GM23338 (cell line): ENCODE results near the gene CHD9. TPM values are rescaled to one million over a fixed set of nuclear protein-coding genes. Genes with fewer than 3 reads are reported as not detected.

Experiments
- ATAC-seq: fragments of 200-7000 bp; cut with Tn5 transposase; 3 replicates; pipeline ENCODE4 v1.9.1; 2020
- DNase-seq: peaks from one replicate; pipeline ENCODE4 v3.0.0-alpha.2; 2015; ENCODE audit warnings: low spot score
- H2AFZ ChIP-seq: fragments of 200-600 bp; sonication (generic); 2 replicates; pipeline ENCODE4 v1.8.0; 2016; ENCODE audit warnings: antibody characterized with exemption, mild to moderate bottlenecking, moderate library complexity
- H3F3A ChIP-seq: fragments of 200-600 bp; sonication (generic); replicated peaks from 2 replicates; pipeline ENCODE4 v1.8.0; 2017; ENCODE audit warnings: antibody characterized with exemption, mixed run types, low read depth
- H3K27ac ChIP-seq: fragments of 200-600 bp; sonication (generic); 2 replicates; pipeline ENCODE4 v1.6.1; 2016; ENCODE audit warnings: low read depth
- H3K27me3 ChIP-seq: fragments of 200-600 bp; sonication (generic); 2 replicates; pipeline ENCODE4 v1.8.0; 2016; ENCODE audit warnings: mild to moderate bottlenecking, mixed run types, moderate library complexity; ENCODE audit not compliant: insufficient read depth
- H3K36me3 ChIP-seq: fragments of 200-600 bp; sonication (generic); 2 replicates; pipeline ENCODE4 v1.8.0; 2016; ENCODE audit warnings: mild to moderate bottlenecking; ENCODE audit not compliant: insufficient read depth
- H3K4me1 ChIP-seq: fragments of 200-600 bp; sonication (generic); 2 replicates; pipeline ENCODE4 v1.8.0; 2016; ENCODE audit warnings: mild to moderate bottlenecking, moderate library complexity; ENCODE audit not compliant: insufficient read depth
- H3K4me2 ChIP-seq: fragments of 200-600 bp; sonication (generic); 2 replicates; pipeline ENCODE4 v1.7.1; 2017; ENCODE audit warnings: mixed run types
- H3K4me3 ChIP-seq: fragments of 200-600 bp; sonication (generic); 2 replicates; pipeline ENCODE4 v1.6.1; 2016; ENCODE audit warnings: mixed run types
- H3K79me2 ChIP-seq: fragments of 200-600 bp; sonication (generic); replicated peaks from 2 replicates; pipeline ENCODE4 v1.8.0; 2017; ENCODE audit warnings: mild to moderate bottlenecking; ENCODE audit not compliant: insufficient read depth
- H3K9me2 ChIP-seq: fragments of 200-600 bp; sonication (generic); 2 replicates; pipeline ENCODE4 v1.8.0; 2017; ENCODE audit not compliant: insufficient read depth
- H4K20me1 ChIP-seq: fragments of 200-600 bp; sonication (generic); replicated peaks from 2 replicates; pipeline ENCODE4 v1.8.0; 2017; ENCODE audit warnings: mild to moderate bottlenecking; ENCODE audit not compliant: insufficient read depth
- H3K27ac Mint-ChIP-seq: 2 replicates; pipeline ENCODE4 v1.8.0; 2020; ENCODE audit warnings: inconsistent platforms, mild to moderate bottlenecking, moderate library complexity, mixed read lengths
- H3K27me3 Mint-ChIP-seq: 3 replicates; pipeline ENCODE4 v1.8.0; 2022; ENCODE audit warnings: low read depth, mild to moderate bottlenecking, moderate library complexity, mixed read lengths, inconsistent platforms; ENCODE audit not compliant: insufficient read depth, poor library complexity
- H3K36me3 Mint-ChIP-seq: 3 replicates; pipeline ENCODE4 v1.8.0; 2021; ENCODE audit warnings: low read depth, mild to moderate bottlenecking, inconsistent platforms, moderate library complexity, mixed read lengths
- H3K4me1 Mint-ChIP-seq: 3 replicates; pipeline ENCODE4 v1.8.0; 2020; ENCODE audit warnings: mild to moderate bottlenecking, inconsistent platforms, mixed read lengths
- H3K4me3 Mint-ChIP-seq: 3 replicates; pipeline ENCODE4 v1.8.0; 2021; ENCODE audit warnings: moderate library complexity, mild to moderate bottlenecking, inconsistent platforms, mixed read lengths
- H3K9me3 Mint-ChIP-seq: 3 replicates; pipeline ENCODE4 v1.8.0; 2020; ENCODE audit warnings: moderate library complexity, mild to moderate bottlenecking, inconsistent platforms, mixed read lengths
- CREB1 ChIP-seq: fragments of 250-450 bp; sonication (Bioruptor Pico); IDR thresholded peaks from 2 replicates; pipeline ENCODE4 v1.5.0; 2020; ENCODE audit warnings: low read depth, mild to moderate bottlenecking, moderate library complexity
- EZH2 ChIP-seq: fragments of 200-600 bp; sonication (generic); IDR thresholded peaks from one replicate; pipeline ENCODE4 v1.8.0; 2017; ENCODE audit warnings: antibody characterized with exemption, mild to moderate bottlenecking, low read depth; ENCODE audit not compliant: unreplicated experiment
- EZH2phosphoT487 ChIP-seq: fragments of 200-600 bp; sonication (generic); IDR thresholded peaks from one replicate; pipeline ENCODE4 v1.8.1; 2018; ENCODE audit warnings: antibody characterized with exemption; ENCODE audit not compliant: unreplicated experiment
- JUNB ChIP-seq: IDR thresholded peaks from one replicate; pipeline ENCODE4 v1.6.1; 2016; ENCODE audit warnings: antibody characterized with exemption; ENCODE audit not compliant: unreplicated experiment
- NANOG ChIP-seq: IDR thresholded peaks from 2 replicates; pipeline ENCODE4 v1.6.1; 2016; ENCODE audit warnings: antibody characterized with exemption, borderline replicate concordance
- POLR2AphosphoS5 ChIP-seq: IDR thresholded peaks from 2 replicates; pipeline ENCODE4 v1.6.1; 2016; ENCODE audit warnings: antibody characterized with exemption, low read depth
- STAT1 ChIP-seq: IDR thresholded peaks from one replicate; pipeline ENCODE4 v1.6.1; 2016; ENCODE audit warnings: antibody characterized with exemption; ENCODE audit not compliant: unreplicated experiment
- ZNF114 ChIP-seq: fragments of 250-450 bp; sonication (Bioruptor Pico); IDR thresholded peaks from 2 replicates; pipeline ENCODE4 v1.5.0; 2020; ENCODE audit warnings: mild to moderate bottlenecking, moderate library complexity
- ZNF331 ChIP-seq: fragments of 250-450 bp; sonication (Bioruptor Pico); IDR thresholded peaks from 2 replicates; pipeline ENCODE4 v1.5.0; 2020; ENCODE audit warnings: low read depth, mild to moderate bottlenecking, moderate library complexity
- polyA plus RNA-seq: library from polyadenylated mRNA; unstranded; fragments of >200 nt; fragmentation: Nextera tagmentation; extraction: Ambion mirVana; gene quantifications from 2 replicates; pipeline ENCODE4 v1.2.1, GENCODE V29; 2016
- total RNA-seq: library from RNA; depleted of rRNA; stranded (reverse); fragments of >200 nt; shearing (Covaris generic); gene quantifications from 2 replicates; pipeline ENCODE4 v1.2.3, GENCODE V29; 2014
- TF ChIP-seq, protein P1 (sequence below): IDR thresholded peaks from 2 replicates; pipeline ENCODE4 v1.6.1; 2016; ENCODE audit warnings: antibody characterized with exemption
- TF ChIP-seq, protein P2 (sequence below), 2 experiments: fragments of 200-600 bp in 1 of 2; sonication (generic) in 1 of 2; conservative IDR thresholded peaks; 2 replicates each; pipeline versions ENCODE4 v1.5.1 to v1.6.1; 2016 to 2017; ENCODE audit warnings: antibody characterized with exemption in 2 of 2, low read depth in 2 of 2, mild to moderate bottlenecking in 2 of 2, moderate library complexity in 1 of 2
- TF ChIP-seq, protein P3 (sequence below): fragments of 250-450 bp; sonication (Bioruptor Pico); IDR thresholded peaks from 2 replicates; pipeline ENCODE4 v1.5.0; 2020; ENCODE audit warnings: mild to moderate bottlenecking, moderate library complexity
- TF ChIP-seq, protein P4 (sequence below): IDR thresholded peaks from one replicate; pipeline ENCODE4 v1.6.1; 2018; ENCODE audit warnings: antibody characterized with exemption; ENCODE audit not compliant: unreplicated experiment

CHD9 gene
- total and polyA plus RNA-seq, 2 experiments from 2014 or later = 18.8 to 46.6 TPM

DNA sequence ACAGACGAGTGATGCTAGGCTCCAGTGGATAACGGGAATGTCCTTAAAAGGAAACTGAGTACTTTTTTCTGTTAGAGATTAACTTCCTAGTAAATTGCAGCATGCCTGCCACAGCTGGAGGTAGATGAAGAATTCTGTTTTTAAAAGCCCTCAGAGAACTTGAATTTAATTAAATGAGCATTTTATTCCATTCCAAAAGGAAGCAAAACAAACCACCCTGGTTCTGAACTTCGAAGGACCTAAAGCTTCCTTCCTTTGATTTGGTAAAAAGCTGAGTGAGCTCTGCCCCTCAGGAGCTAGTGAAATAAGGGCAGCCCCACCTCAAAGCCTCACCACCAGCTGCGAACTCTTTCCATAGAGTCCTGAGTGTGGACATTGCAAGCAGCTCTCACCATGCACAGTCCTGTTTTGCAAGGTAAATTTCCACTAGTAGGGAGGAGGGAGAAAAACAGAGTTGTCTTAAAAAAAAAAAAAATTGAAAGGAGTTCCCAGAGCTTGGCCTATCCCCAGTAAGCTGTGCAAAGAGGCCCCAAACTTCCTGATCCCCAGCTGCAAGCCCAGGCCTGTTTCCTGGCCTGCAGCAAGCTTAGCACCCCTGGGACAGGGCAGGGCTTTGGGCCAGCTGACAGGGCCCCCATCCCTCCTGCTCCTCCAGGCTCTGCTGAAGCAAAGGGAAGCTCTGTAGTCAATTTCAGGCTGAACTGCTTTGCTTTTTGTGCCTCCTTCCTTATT is 13.3 kb upstream of the CHD9 start:
- Histone ChIP-seq H3F3A (peaks cover 10% of the 10 kb centered on the region), H3K36me3 (0 out of 2 replicates have a peak, but pooled peaks cover under 1% of the 10 kb centered on the region), H4K20me1 (no peaks in the 10 kb centered on the region), H3K9me2 (peaks cover 8% of the 10 kb centered on the region), H3K27ac (peak overlapping the region; percentile 91), H3K79me2 (no peaks in the 10 kb centered on the region), H3K4me3 (peak overlapping the region; percentile 56), H3K4me1 (peaks cover 45% of the 10 kb centered on the region), H2AFZ (no peak overlapping the region), H3K27me3 (no peaks in the 10 kb centered on the region), H3K4me2 (peak overlapping the region; percentile 73)
- peak; percentile 59 for DNase-seq
- peak; percentile 43 for ATAC-seq
- peak overlapping the region; percentile 76 for H3K4me3 Mint-ChIP-seq
- H3K36me3 Mint-ChIP-seq = peaks cover 17% of the 10 kb centered on the region
- TF ChIP-seq, protein P1, sequence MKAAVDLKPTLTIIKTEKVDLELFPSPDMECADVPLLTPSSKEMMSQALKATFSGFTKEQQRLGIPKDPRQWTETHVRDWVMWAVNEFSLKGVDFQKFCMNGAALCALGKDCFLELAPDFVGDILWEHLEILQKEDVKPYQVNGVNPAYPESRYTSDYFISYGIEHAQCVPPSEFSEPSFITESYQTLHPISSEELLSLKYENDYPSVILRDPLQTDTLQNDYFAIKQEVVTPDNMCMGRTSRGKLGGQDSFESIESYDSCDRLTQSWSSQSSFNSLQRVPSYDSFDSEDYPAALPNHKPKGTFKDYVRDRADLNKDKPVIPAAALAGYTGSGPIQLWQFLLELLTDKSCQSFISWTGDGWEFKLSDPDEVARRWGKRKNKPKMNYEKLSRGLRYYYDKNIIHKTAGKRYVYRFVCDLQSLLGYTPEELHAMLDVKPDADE = no peak
- TF ChIP-seq EZH2 = no peak
- no peak for TF ChIP-seq JUNB
- TF ChIP-seq ZNF114 (CRISPR knock-in tag) = no peak
- TF ChIP-seq POLR2AphosphoS5 = no peak
- TF ChIP-seq CREB1 (CRISPR knock-in tag) = no peak
- TF ChIP-seq, protein P2, sequence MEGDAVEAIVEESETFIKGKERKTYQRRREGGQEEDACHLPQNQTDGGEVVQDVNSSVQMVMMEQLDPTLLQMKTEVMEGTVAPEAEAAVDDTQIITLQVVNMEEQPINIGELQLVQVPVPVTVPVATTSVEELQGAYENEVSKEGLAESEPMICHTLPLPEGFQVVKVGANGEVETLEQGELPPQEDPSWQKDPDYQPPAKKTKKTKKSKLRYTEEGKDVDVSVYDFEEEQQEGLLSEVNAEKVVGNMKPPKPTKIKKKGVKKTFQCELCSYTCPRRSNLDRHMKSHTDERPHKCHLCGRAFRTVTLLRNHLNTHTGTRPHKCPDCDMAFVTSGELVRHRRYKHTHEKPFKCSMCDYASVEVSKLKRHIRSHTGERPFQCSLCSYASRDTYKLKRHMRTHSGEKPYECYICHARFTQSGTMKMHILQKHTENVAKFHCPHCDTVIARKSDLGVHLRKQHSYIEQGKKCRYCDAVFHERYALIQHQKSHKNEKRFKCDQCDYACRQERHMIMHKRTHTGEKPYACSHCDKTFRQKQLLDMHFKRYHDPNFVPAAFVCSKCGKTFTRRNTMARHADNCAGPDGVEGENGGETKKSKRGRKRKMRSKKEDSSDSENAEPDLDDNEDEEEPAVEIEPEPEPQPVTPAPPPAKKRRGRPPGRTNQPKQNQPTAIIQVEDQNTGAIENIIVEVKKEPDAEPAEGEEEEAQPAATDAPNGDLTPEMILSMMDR (conservative IDR thresholded peaks at IDR 0.05; ENCODE audit: low read depth in 2 of 2) = no peak
- no peak for TF ChIP-seq EZH2phosphoT487
- TF ChIP-seq ZNF331 = no peak
- TF ChIP-seq STAT1 = no peak
- TF ChIP-seq NANOG = no peak
- TF ChIP-seq, protein P3, sequence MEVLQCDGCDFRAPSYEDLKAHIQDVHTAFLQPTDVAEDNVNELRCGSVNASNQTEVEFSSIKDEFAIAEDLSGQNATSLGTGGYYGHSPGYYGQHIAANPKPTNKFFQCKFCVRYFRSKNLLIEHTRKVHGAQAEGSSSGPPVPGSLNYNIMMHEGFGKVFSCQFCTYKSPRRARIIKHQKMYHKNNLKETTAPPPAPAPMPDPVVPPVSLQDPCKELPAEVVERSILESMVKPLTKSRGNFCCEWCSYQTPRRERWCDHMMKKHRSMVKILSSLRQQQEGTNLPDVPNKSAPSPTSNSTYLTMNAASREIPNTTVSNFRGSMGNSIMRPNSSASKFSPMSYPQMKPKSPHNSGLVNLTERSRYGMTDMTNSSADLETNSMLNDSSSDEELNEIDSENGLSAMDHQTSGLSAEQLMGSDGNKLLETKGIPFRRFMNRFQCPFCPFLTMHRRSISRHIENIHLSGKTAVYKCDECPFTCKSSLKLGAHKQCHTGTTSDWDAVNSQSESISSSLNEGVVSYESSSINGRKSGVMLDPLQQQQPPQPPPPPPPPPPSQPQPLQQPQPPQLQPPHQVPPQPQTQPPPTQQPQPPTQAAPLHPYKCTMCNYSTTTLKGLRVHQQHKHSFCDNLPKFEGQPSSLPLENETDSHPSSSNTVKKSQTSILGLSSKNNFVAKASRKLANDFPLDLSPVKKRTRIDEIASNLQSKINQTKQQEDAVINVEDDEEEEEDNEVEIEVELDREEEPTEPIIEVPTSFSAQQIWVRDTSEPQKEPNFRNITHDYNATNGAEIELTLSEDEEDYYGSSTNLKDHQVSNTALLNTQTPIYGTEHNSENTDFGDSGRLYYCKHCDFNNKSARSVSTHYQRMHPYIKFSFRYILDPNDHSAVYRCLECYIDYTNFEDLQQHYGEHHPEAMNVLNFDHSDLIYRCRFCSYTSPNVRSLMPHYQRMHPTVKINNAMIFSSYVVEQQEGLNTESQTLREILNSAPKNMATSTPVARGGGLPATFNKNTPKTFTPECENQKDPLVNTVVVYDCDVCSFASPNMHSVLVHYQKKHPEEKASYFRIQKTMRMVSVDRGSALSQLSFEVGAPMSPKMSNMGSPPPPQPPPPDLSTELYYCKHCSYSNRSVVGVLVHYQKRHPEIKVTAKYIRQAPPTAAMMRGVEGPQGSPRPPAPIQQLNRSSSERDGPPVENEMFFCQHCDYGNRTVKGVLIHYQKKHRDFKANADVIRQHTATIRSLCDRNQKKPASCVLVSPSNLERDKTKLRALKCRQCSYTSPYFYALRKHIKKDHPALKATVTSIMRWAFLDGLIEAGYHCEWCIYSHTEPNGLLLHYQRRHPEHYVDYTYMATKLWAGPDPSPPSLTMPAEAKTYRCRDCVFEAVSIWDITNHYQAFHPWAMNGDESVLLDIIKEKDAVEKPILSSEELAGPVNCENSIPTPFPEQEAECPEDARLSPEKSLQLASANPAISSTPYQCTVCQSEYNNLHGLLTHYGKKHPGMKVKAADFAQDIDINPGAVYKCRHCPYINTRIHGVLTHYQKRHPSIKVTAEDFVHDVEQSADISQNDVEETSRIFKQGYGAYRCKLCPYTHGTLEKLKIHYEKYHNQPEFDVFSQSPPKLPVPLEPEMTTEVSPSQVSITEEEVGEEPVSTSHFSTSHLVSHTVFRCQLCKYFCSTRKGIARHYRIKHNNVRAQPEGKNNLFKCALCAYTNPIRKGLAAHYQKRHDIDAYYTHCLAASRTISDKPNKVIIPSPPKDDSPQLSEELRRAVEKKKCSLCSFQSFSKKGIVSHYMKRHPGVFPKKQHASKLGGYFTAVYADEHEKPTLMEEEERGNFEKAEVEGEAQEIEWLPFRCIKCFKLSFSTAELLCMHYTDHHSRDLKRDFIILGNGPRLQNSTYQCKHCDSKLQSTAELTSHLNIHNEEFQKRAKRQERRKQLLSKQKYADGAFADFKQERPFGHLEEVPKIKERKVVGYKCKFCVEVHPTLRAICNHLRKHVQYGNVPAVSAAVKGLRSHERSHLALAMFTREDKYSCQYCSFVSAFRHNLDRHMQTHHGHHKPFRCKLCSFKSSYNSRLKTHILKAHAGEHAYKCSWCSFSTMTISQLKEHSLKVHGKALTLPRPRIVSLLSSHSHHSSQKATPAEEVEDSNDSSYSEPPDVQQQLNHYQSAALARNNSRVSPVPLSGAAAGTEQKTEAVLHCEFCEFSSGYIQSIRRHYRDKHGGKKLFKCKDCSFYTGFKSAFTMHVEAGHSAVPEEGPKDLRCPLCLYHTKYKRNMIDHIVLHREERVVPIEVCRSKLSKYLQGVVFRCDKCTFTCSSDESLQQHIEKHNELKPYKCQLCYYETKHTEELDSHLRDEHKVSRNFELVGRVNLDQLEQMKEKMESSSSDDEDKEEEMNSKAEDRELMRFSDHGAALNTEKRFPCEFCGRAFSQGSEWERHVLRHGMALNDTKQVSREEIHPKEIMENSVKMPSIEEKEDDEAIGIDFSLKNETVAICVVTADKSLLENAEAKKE = no peak
- TF ChIP-seq, protein P4, sequence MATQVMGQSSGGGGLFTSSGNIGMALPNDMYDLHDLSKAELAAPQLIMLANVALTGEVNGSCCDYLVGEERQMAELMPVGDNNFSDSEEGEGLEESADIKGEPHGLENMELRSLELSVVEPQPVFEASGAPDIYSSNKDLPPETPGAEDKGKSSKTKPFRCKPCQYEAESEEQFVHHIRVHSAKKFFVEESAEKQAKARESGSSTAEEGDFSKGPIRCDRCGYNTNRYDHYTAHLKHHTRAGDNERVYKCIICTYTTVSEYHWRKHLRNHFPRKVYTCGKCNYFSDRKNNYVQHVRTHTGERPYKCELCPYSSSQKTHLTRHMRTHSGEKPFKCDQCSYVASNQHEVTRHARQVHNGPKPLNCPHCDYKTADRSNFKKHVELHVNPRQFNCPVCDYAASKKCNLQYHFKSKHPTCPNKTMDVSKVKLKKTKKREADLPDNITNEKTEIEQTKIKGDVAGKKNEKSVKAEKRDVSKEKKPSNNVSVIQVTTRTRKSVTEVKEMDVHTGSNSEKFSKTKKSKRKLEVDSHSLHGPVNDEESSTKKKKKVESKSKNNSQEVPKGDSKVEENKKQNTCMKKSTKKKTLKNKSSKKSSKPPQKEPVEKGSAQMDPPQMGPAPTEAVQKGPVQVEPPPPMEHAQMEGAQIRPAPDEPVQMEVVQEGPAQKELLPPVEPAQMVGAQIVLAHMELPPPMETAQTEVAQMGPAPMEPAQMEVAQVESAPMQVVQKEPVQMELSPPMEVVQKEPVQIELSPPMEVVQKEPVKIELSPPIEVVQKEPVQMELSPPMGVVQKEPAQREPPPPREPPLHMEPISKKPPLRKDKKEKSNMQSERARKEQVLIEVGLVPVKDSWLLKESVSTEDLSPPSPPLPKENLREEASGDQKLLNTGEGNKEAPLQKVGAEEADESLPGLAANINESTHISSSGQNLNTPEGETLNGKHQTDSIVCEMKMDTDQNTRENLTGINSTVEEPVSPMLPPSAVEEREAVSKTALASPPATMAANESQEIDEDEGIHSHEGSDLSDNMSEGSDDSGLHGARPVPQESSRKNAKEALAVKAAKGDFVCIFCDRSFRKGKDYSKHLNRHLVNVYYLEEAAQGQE = no peak
- peaks cover 8% of the 10 kb centered on the region for H3K27me3 Mint-ChIP-seq
- H3K9me3 Mint-ChIP-seq = peaks cover 18% of the 10 kb centered on the region
- peaks cover 55% of the 10 kb centered on the region for H3K4me1 Mint-ChIP-seq
- peak overlapping the region; percentile 95 for H3K27ac Mint-ChIP-seq
